Fibroblast of mammary gland (primary cell): ENCODE data around the gene SLC4A9.

Experiments used
- DNase-seq: peaks from one replicate; pipeline ENCODE4 v3.0.0-alpha.2; 2010; ENCODE audit warnings: low read depth
- H3K4me3 ChIP-seq: 2 replicates; pipeline ENCODE4 v1.5.1; 2011; ENCODE audit warnings: low read depth, mild to moderate bottlenecking, low read length, moderate library complexity; ENCODE audit not compliant: control insufficient read depth
- CTCF ChIP-seq: conservative IDR thresholded peaks from 2 replicates; pipeline ENCODE4 v1.5.1; 2011; ENCODE audit warnings: low read depth, low read length, inconsistent platforms; ENCODE audit not compliant: control insufficient read depth, insufficient read depth

The SLC4A9 gene

GRCh38 chr5:140325486-140325885, 34.5 kb upstream of the SLC4A9 start:
- DNase-seq = no peak
- H3K4me3 ChIP-seq = no peak overlapping the region
- no peak for TF ChIP-seq CTCF

GRCh38 chr5:140327589-140327988, 32.4 kb upstream of the SLC4A9 start:
- DNase-seq = peak; percentile 48
- H3K4me3 ChIP-seq = no peak overlapping the region
- no peak for TF ChIP-seq CTCF

GRCh38 chr5:140328036-140328764, 31.8 kb upstream of the SLC4A9 start:
- DNase-seq = no peak
- no peak for TF ChIP-seq CTCF
- H3K4me3 ChIP-seq = no peak overlapping the region

- DNase-seq = no peak
- no peak overlapping the region for H3K4me3 ChIP-seq
- TF ChIP-seq CTCF = no peak
Measured at GRCh38 chr5:140329739-140330481, 30.1 kb upstream of the SLC4A9 start.

- no peak for DNase-seq
- no peak for TF ChIP-seq CTCF
- H3K4me3 ChIP-seq = no peak overlapping the region
Measured at GRCh38 chr5:140331638-140332037, 28.4 kb upstream of the SLC4A9 start.

GRCh38 chr5:140336388-140336787, 23.6 kb upstream of the SLC4A9 start:
- TF ChIP-seq CTCF = no peak
- H3K4me3 ChIP-seq = no peak overlapping the region
- DNase-seq = no peak
